ENCODE measurements around the gene ACOT13.

ACOT13 gene

GRCh38 chr6:24691550-24691949 lies 24.7 kb downstream of the ACOT13 start:
- no peak overlapping the region for H3K4ac ChIP-seq (ENCODE audit: low read depth, low read length)
- H4K12ac ChIP-seq (ENCODE audit: low read depth, low read length): no peak overlapping the region
- no peak overlapping the region for H2AK5ac ChIP-seq (ENCODE audit: low read length)
- no peaks in the 10 kb centered on the region for H3K36me3 ChIP-seq (ENCODE audit: control insufficient read depth in 1 of 2, insufficient read depth in 2 of 2, low read length in 2 of 2)
- H2BK120ac ChIP-seq (ENCODE audit: insufficient read depth, low read length, poor library complexity): no peak overlapping the region
- no CpG with 5 or more reads among the region's 3 CpGs for WGBS (ENCODE audit: extremely low coverage, insufficient coverage, insufficient read length)
- H3K4me3 ChIP-seq (ENCODE audit: low read depth, low read length): no peak overlapping the region
- H2BK5ac ChIP-seq (ENCODE audit: low read depth, low read length, poor library complexity): no peak overlapping the region
- no peaks in the 10 kb centered on the region for H3K79me2 ChIP-seq (ENCODE audit: control insufficient read depth, insufficient read depth, low read length, poor library complexity)
- no peak overlapping the region for H3K9ac ChIP-seq (ENCODE audit: low read length)
- no peaks in the 10 kb centered on the region for H3K4me1 ChIP-seq (ENCODE audit: control insufficient read depth in 1 of 2, insufficient read depth in 2 of 2, low read length in 2 of 2)
- no peak overlapping the region for H2AFZ ChIP-seq (ENCODE audit: insufficient read depth, low read length, poor library complexity)
- H4K91ac ChIP-seq (ENCODE audit: low read depth, low read length): no peak overlapping the region
- no peak overlapping the region for H3K23ac ChIP-seq (ENCODE audit: low read length)
- H3K27ac ChIP-seq (ENCODE audit: low read depth, low read length): no peak overlapping the region
- H3K18ac ChIP-seq (ENCODE audit: low read length): no peak overlapping the region
- H3K27me3 ChIP-seq (ENCODE audit: insufficient read depth, low read length): no peaks in the 10 kb centered on the region
- H3K4me2 ChIP-seq (ENCODE audit: low read length): no peak overlapping the region
- H4K8ac ChIP-seq (ENCODE audit: low read depth, low read length): no peak overlapping the region
- H3K9me3 ChIP-seq (ENCODE audit: insufficient read depth, low read depth, low read length): no peaks in the 10 kb centered on the region
- no peak for DNase-seq
- no peak overlapping the region for H2BK12ac ChIP-seq (ENCODE audit: low read length)
- H3K14ac ChIP-seq (ENCODE audit: low read length): no peak overlapping the region
- no peaks in the 10 kb centered on the region for H3K79me1 ChIP-seq (ENCODE audit: low read length)

- no peaks in the 10 kb centered on the region for H3K36me3 ChIP-seq (ENCODE audit: control insufficient read depth in 1 of 2, insufficient read depth in 2 of 2, low read length in 2 of 2)
- no peak overlapping the region for H3K27ac ChIP-seq (ENCODE audit: low read depth, low read length)
- H3K14ac ChIP-seq (ENCODE audit: low read length): no peak overlapping the region
- H4K91ac ChIP-seq (ENCODE audit: low read depth, low read length): no peak overlapping the region
- no peak overlapping the region for H4K12ac ChIP-seq (ENCODE audit: low read depth, low read length)
- H4K8ac ChIP-seq (ENCODE audit: low read depth, low read length): no peak overlapping the region
- H3K4me2 ChIP-seq (ENCODE audit: low read length): no peak overlapping the region
- H2AFZ ChIP-seq (ENCODE audit: insufficient read depth, low read length, poor library complexity): no peak overlapping the region
- no peak overlapping the region for H3K18ac ChIP-seq (ENCODE audit: low read length)
- H3K9me3 ChIP-seq (ENCODE audit: insufficient read depth, low read depth, low read length): no peaks in the 10 kb centered on the region
- no peak overlapping the region for H2BK120ac ChIP-seq (ENCODE audit: insufficient read depth, low read length, poor library complexity)
- no peak overlapping the region for H3K4ac ChIP-seq (ENCODE audit: low read depth, low read length)
- no peak overlapping the region for H3K23ac ChIP-seq (ENCODE audit: low read length)
- H2AK5ac ChIP-seq (ENCODE audit: low read length): no peak overlapping the region
- H3K79me2 ChIP-seq (ENCODE audit: control insufficient read depth, insufficient read depth, low read length, poor library complexity): no peaks in the 10 kb centered on the region
- no peak for DNase-seq
- no peak overlapping the region for H3K9ac ChIP-seq (ENCODE audit: low read length)
- no CpG with 5 or more reads among the region's 4 CpGs for WGBS (ENCODE audit: extremely low coverage, insufficient coverage, insufficient read length)
- no peaks in the 10 kb centered on the region for H3K27me3 ChIP-seq (ENCODE audit: insufficient read depth, low read length)
- H2BK5ac ChIP-seq (ENCODE audit: low read depth, low read length, poor library complexity): no peak overlapping the region
- no peaks in the 10 kb centered on the region for H3K79me1 ChIP-seq (ENCODE audit: low read length)
- no peak overlapping the region for H2BK12ac ChIP-seq (ENCODE audit: low read length)
- H3K4me1 ChIP-seq (ENCODE audit: control insufficient read depth in 1 of 2, insufficient read depth in 2 of 2, low read length in 2 of 2): no peaks in the 10 kb centered on the region
- H3K4me3 ChIP-seq (ENCODE audit: low read depth, low read length): no peak overlapping the region
These were observed 25.1 kb downstream of the ACOT13 start for GRCh38 chr6:24692003-24692402.

GRCh38 chr6:24692415-24692814 lies 25.5 kb downstream of the ACOT13 start:
- no peak overlapping the region for H2AK5ac ChIP-seq (ENCODE audit: low read length)
- H3K9ac ChIP-seq (ENCODE audit: low read length): no peak overlapping the region
- H3K14ac ChIP-seq (ENCODE audit: low read length): no peak overlapping the region
- no peaks in the 10 kb centered on the region for H3K4me1 ChIP-seq (ENCODE audit: control insufficient read depth in 1 of 2, insufficient read depth in 2 of 2, low read length in 2 of 2)
- H3K4me2 ChIP-seq (ENCODE audit: low read length): no peak overlapping the region
- no peak overlapping the region for H2BK120ac ChIP-seq (ENCODE audit: insufficient read depth, low read length, poor library complexity)
- DNase-seq: no peak
- no peak overlapping the region for H2BK5ac ChIP-seq (ENCODE audit: low read depth, low read length, poor library complexity)
- no peak overlapping the region for H4K12ac ChIP-seq (ENCODE audit: low read depth, low read length)
- no peaks in the 10 kb centered on the region for H3K27me3 ChIP-seq (ENCODE audit: insufficient read depth, low read length)
- H3K9me3 ChIP-seq (ENCODE audit: insufficient read depth, low read depth, low read length): no peaks in the 10 kb centered on the region
- no peak overlapping the region for H3K18ac ChIP-seq (ENCODE audit: low read length)
- H3K36me3 ChIP-seq (ENCODE audit: control insufficient read depth in 1 of 2, insufficient read depth in 2 of 2, low read length in 2 of 2): no peaks in the 10 kb centered on the region
- no peak overlapping the region for H2BK12ac ChIP-seq (ENCODE audit: low read length)
- H3K4me3 ChIP-seq (ENCODE audit: low read depth, low read length): no peak overlapping the region
- no peak overlapping the region for H4K91ac ChIP-seq (ENCODE audit: low read depth, low read length)
- H3K23ac ChIP-seq (ENCODE audit: low read length): no peak overlapping the region
- H2AFZ ChIP-seq (ENCODE audit: insufficient read depth, low read length, poor library complexity): no peak overlapping the region
- no peaks in the 10 kb centered on the region for H3K79me2 ChIP-seq (ENCODE audit: control insufficient read depth, insufficient read depth, low read length, poor library complexity)
- no CpG with 5 or more reads among the region's 3 CpGs for WGBS (ENCODE audit: extremely low coverage, insufficient coverage, insufficient read length)
- H4K8ac ChIP-seq (ENCODE audit: low read depth, low read length): no peak overlapping the region
- no peak overlapping the region for H3K27ac ChIP-seq (ENCODE audit: low read depth, low read length)
- H3K4ac ChIP-seq (ENCODE audit: low read depth, low read length): no peak overlapping the region
- H3K79me1 ChIP-seq (ENCODE audit: low read length): no peaks in the 10 kb centered on the region

GRCh38 chr6:24692848-24693592 lies 26.1 kb downstream of the ACOT13 start:
- no peak overlapping the region for H4K91ac ChIP-seq (ENCODE audit: low read depth, low read length)
- no peak overlapping the region for H4K12ac ChIP-seq (ENCODE audit: low read depth, low read length)
- H2BK12ac ChIP-seq (ENCODE audit: low read length): no peak overlapping the region
- no peak overlapping the region for H2AK5ac ChIP-seq (ENCODE audit: low read length)
- H3K9me3 ChIP-seq (ENCODE audit: insufficient read depth, low read depth, low read length): no peaks in the 10 kb centered on the region
- H3K18ac ChIP-seq (ENCODE audit: low read length): no peak overlapping the region
- H2BK5ac ChIP-seq (ENCODE audit: low read depth, low read length, poor library complexity): no peak overlapping the region
- no peaks in the 10 kb centered on the region for H3K27me3 ChIP-seq (ENCODE audit: insufficient read depth, low read length)
- H3K9ac ChIP-seq (ENCODE audit: low read length): no peak overlapping the region
- H3K36me3 ChIP-seq (ENCODE audit: control insufficient read depth in 1 of 2, insufficient read depth in 2 of 2, low read length in 2 of 2): no peaks in the 10 kb centered on the region
- H3K4me2 ChIP-seq (ENCODE audit: low read length): no peak overlapping the region
- H3K27ac ChIP-seq (ENCODE audit: low read depth, low read length): no peak overlapping the region
- H2BK120ac ChIP-seq (ENCODE audit: insufficient read depth, low read length, poor library complexity): no peak overlapping the region
- no CpG with 5 or more reads among the region's 2 CpGs for WGBS (ENCODE audit: extremely low coverage, insufficient coverage, insufficient read length)
- H4K8ac ChIP-seq (ENCODE audit: low read depth, low read length): no peak overlapping the region
- no peaks in the 10 kb centered on the region for H3K79me1 ChIP-seq (ENCODE audit: low read length)
- no peaks in the 10 kb centered on the region for H3K4me1 ChIP-seq (ENCODE audit: control insufficient read depth in 1 of 2, insufficient read depth in 2 of 2, low read length in 2 of 2)
- no peak overlapping the region for H3K23ac ChIP-seq (ENCODE audit: low read length)
- H3K79me2 ChIP-seq (ENCODE audit: control insufficient read depth, insufficient read depth, low read length, poor library complexity): no peaks in the 10 kb centered on the region
- no peak overlapping the region for H3K14ac ChIP-seq (ENCODE audit: low read length)
- no peak overlapping the region for H3K4me3 ChIP-seq (ENCODE audit: low read depth, low read length)
- H2AFZ ChIP-seq (ENCODE audit: insufficient read depth, low read length, poor library complexity): no peak overlapping the region
- H3K4ac ChIP-seq (ENCODE audit: low read depth, low read length): no peak overlapping the region
- DNase-seq: no peak

Measured in trophoblast cell (in vitro differentiated cells and primary cell).